Epithelial cell of esophagus (primary cell): Measurements from ENCODE around the gene FAM9C.

ENCODE experiments used
- DNase-seq: peaks from one replicate; pipeline ENCODE4 v3.0.0; 2010; ENCODE audit warnings: low read depth
- H3K4me3 ChIP-seq: 2 replicates; pipeline ENCODE4 v1.5.1; 2011; ENCODE audit warnings: mild to moderate bottlenecking, low read length, control low read depth
- TF ChIP-seq, protein P1 (sequence below): IDR thresholded peaks from 2 replicates; pipeline ENCODE4 v1.5.1; 2011; ENCODE audit warnings: low read depth, mild to moderate bottlenecking, low read length, control low read depth, inconsistent platforms; ENCODE audit not compliant: insufficient read depth; ENCODE audit errors: missing control alignments

Gene FAM9C

DNA sequence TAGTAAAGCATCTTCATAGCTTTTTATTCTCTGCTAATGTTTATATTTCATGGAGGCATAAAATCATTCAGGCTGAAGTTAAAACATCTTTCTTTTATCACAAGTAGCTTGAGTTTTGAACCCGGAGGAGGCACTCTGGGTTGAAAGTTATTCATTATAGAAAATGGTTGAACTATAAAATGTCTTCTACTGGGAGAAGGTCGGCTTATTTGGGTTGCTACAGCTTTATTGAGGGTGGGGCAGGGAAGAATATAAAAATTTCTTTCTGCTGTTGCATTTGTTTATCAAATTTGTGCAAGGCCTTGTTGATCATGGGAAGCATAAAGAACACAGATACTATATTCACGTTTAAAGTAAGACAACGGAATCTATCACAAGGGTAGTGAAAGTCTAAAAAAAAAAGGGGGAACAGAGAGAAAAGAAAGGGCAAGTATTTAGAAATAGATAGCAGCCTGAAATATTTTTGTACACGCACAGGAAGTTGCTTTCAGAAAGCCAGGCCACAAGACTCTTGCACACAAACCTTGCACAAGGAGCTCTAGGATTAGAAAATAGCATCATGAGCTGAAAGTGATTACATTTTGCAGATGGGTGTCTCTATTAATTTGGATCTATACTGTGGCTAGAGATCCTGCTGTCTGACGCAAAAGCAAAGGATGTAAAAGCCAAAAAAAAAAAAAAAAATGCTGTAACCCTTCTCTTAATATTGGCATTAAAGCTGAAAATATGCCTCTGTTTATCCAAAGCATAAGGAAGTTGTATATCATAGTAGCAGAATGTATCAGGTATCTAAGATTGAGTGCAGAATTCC, 37.2 kb upstream of the FAM9C start:
- DNase-seq, result no peak
- TF ChIP-seq, protein P1, sequence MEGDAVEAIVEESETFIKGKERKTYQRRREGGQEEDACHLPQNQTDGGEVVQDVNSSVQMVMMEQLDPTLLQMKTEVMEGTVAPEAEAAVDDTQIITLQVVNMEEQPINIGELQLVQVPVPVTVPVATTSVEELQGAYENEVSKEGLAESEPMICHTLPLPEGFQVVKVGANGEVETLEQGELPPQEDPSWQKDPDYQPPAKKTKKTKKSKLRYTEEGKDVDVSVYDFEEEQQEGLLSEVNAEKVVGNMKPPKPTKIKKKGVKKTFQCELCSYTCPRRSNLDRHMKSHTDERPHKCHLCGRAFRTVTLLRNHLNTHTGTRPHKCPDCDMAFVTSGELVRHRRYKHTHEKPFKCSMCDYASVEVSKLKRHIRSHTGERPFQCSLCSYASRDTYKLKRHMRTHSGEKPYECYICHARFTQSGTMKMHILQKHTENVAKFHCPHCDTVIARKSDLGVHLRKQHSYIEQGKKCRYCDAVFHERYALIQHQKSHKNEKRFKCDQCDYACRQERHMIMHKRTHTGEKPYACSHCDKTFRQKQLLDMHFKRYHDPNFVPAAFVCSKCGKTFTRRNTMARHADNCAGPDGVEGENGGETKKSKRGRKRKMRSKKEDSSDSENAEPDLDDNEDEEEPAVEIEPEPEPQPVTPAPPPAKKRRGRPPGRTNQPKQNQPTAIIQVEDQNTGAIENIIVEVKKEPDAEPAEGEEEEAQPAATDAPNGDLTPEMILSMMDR, result no peak
- no peak overlapping the region for H3K4me3 ChIP-seq

DNA sequence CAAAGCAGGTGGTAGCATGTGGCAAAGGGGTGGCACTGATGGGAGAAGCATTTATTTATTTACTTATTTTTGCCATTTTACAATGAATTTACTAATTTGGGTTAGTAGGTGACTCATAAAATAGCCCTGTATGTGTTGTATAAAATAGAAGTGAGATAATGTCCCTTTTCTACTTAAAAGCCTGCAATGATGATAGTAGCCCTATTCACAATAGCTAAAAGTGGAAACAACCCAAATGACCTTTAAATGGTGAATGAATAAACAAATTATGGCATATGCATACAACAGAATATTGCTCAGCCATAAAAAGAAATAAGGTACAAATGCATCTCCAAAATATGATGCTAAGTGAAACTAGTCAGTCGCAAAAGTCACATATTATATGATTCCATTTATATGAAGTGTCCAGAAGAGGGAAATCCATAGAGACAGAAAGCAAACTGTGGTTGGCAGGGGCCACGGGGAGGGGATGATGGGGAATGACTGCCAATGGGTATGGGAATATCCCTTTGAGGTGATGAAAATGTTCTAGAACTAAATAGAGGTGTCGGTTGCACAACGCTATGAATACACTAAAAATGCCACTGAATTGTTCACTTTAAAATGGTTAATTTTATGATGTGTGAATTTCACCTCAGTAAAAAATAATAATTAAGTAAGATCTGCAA, 35.8 kb upstream of the FAM9C start:
- TF ChIP-seq, protein P1, result no peak
- no peak for DNase-seq
- no peak overlapping the region for H3K4me3 ChIP-seq

DNA sequence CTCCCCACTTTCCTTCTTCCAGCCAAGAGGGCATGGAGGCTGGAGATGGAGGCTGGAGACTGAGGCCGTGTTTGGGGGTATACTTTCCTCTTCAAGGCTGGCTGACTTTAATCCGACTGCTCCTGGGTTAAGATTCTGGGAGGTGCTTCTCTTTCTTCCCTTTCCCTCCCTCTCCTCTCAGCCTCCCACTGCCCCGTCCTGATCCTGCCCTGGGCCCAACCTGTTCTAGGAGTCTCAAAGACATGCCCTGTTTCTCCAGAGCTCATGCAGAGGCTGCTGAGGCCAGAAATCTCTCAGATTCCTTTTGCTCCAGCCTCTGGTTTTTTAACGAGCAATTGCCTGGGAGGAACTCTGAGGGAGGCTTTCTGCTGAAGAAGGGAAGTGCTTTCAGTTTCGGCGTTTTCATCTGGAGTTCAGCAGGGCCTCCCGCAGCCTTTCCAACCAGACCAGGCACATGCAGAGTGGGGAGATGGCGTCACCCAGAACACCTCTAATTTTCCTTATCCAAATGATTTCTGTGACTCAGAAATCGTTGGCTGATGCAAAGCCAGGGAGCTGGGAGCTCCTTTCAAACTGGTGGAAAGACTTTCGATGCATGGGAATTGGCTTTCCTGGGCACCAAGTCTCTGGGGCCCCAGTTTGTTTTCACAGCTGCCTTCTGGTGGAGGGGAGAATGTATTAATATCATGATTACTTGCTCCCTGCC, 34.5 kb upstream of the FAM9C start:
- TF ChIP-seq, protein P1, result no peak
- H3K4me3 ChIP-seq, result no peak overlapping the region
- no peak for DNase-seq

DNA sequence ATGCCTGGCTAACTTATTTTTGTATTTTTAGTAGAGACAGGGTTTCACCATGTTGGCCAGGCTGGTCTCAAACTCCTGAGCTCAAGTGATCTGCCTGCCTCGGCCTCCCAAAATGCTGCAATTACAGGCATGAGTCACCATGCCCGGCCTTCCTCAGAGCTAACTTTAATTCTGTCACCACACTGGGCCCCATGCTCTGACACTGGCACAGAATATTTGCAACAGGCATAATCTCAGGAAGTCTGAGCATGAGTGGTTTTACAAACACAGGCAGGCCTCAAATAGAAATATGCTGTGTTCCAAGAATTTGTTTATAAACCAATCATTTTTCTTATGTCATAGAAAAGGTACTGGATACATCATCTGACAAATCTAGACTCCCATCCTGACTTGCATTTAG, 32.7 kb upstream of the FAM9C start:
- H3K4me3 ChIP-seq, result no peak overlapping the region
- peak; percentile 29 for DNase-seq
- TF ChIP-seq, protein P1, result no peak

DNA sequence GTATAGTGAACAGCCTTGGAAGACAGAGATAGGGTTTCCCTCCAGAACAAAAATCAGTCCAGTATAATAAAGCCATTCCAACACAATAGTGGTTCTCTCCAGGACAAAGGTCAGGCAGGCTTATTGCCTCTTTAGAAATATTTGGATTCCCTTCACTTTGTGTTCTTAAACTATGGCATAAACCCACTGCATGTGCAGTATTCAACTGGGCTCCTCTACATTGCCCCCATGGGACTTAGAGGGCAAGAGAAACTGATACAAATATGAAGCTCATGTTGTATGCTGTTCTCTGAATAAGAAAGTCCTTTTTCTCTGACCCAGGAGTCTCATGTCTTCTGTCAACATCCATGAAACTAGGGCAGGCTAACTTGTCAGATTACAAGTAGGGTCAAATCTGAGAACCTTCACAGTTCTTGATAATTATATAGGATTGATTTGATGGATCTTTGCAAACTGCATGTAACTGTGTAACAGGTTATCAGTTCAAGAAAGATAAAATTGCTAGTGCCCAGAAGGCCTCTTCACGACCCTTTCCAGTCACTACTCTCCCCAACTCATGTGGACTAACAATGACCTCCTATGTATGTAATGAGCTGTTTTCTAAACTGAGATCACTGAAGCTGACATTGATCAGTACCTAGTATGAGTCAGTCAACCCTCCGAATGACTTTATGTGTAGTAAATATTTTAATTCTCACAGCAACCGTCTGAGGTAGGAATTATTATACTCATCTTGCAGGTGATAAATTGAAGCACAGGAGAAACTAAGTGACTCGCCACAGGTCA, 31.9 kb upstream of the FAM9C start:
- TF ChIP-seq, protein P1, result no peak

DNA sequence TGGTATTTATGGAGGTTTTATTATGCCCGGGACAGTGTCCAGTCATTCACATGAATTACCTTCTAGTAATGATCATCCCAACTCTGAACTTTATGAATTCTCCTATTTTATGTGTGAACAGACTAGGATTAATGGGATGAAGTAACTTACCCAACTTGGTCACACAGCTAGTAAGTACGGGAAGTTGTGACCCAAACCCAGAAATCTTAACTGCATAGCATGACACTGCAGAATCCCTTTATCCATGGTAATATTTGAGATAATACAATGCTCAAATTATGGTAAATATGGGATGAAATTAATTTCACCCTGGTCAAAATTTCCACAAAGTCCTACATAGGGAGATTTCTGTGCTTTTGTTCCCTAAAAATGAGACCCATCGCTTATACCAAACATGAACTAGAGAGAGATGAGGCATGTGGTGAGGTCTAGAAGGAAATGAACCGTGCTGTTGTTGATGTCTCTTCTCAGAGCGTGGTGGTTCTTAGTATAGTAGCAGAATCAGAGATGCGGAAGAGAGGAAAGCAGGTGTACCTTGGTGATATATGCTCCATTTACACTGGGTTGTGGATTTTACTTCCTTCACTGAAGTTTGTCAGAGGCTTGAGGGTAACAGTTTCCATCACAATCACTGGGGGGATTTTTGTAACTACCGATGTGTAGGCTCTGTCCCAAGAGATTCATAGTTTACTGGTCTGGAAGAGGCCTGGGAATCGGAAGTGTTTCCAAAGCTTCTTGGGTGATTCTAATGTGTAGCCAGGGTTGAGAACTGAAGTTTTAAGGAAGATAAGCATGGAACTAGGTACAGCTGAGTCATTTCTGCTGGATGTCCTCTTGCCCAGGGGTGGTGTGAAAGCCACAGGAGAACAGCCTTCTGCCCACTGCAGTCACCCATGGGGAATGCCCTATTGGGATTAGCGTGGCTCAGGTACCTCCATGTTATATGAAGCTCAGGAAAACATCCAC, 30.2 kb upstream of the FAM9C start:
- no peak for DNase-seq
- H3K4me3 ChIP-seq, result no peak overlapping the region
- TF ChIP-seq, protein P1, result no peak

More for the DNA sequence above, 31.9 kb upstream of the FAM9C start:
- no peak for DNase-seq
- no peak overlapping the region for H3K4me3 ChIP-seq
